ENCODE data around the gene DAO.
"Not testable (repeated sequence)": the region's sequence is repeated elsewhere in the genome, so short reads cannot be mapped to it uniquely, and the experiment has no call there.

DAO gene

GRCh38 chr12:108840605-108841332 lies 39.1 kb upstream of the DAO start:
- peak; percentile 69 for DNase-seq (ENCODE audit: low read depth, low spot score)
- in situ Hi-C loops (cut with HindIII; ENCODE audit: low sequenced_read_pairs) = no loop called here
- no peak for TF ChIP-seq CTCF (IDR thresholded peaks at IDR 0.05; ENCODE audit: low read depth, low read length)
- H3K4me3 ChIP-seq (ENCODE audit: low read depth, low read length) = no peak overlapping the region

- H3K4me3 ChIP-seq (ENCODE audit: low read depth, low read length); in situ Hi-C loops (cut with HindIII; ENCODE audit: low sequenced_read_pairs); DNase-seq (ENCODE audit: low read depth, low spot score): not testable (repeated sequence)
Measured at GRCh38 chr12:108841825-108842224, 38.1 kb upstream of the DAO start.

- TF ChIP-seq CTCF (IDR thresholded peaks at IDR 0.05; ENCODE audit: low read depth, low read length) = no peak
- DNase-seq (ENCODE audit: low read depth, low spot score) = no peak
- H3K4me3 ChIP-seq (ENCODE audit: low read depth, low read length) = no peak overlapping the region
- in situ Hi-C loops (cut with HindIII; ENCODE audit: low sequenced_read_pairs) = no loop called here
Measured at GRCh38 chr12:108842361-108842760, 37.5 kb upstream of the DAO start.

- H3K4me3 ChIP-seq (ENCODE audit: low read depth, low read length) = no peak overlapping the region
- no peak for DNase-seq (ENCODE audit: low read depth, low spot score)
- in situ Hi-C loops (cut with HindIII; ENCODE audit: low sequenced_read_pairs) = no loop called here
- TF ChIP-seq CTCF (IDR thresholded peaks at IDR 0.05; ENCODE audit: low read depth, low read length) = no peak
Measured at GRCh38 chr12:108843187-108843586, 36.7 kb upstream of the DAO start.

GRCh38 chr12:108845696-108846095 lies 34.2 kb upstream of the DAO start:
- TF ChIP-seq CTCF (IDR thresholded peaks at IDR 0.05; ENCODE audit: low read depth, low read length) = no peak
- in situ Hi-C loops (cut with HindIII; ENCODE audit: low sequenced_read_pairs) = no loop called here
- DNase-seq (ENCODE audit: low read depth, low spot score) = no peak

GRCh38 chr12:108846290-108846701 lies 33.6 kb upstream of the DAO start:
- no peak overlapping the region for H3K4me3 ChIP-seq (ENCODE audit: low read depth, low read length)
- TF ChIP-seq CTCF (IDR thresholded peaks at IDR 0.05; ENCODE audit: low read depth, low read length) = no peak
- DNase-seq (ENCODE audit: low read depth, low spot score) = no peak
- in situ Hi-C loops (cut with HindIII; ENCODE audit: low sequenced_read_pairs) = no loop called here

More at GRCh38 chr12:108845696-108846095, 34.2 kb upstream of the DAO start:
- no peak overlapping the region for H3K4me3 ChIP-seq (ENCODE audit: low read depth, low read length)

GRCh38 chr12:108847705-108848104 lies 32.2 kb upstream of the DAO start:
- no peak for TF ChIP-seq CTCF (IDR thresholded peaks at IDR 0.05; ENCODE audit: low read depth, low read length)
- DNase-seq (ENCODE audit: low read depth, low spot score) = no peak
- H3K4me3 ChIP-seq (ENCODE audit: low read depth, low read length) = no peak overlapping the region
- in situ Hi-C loops (cut with HindIII; ENCODE audit: low sequenced_read_pairs) = no loop called here
